SHP77 (cell line): ENCODE results near the gene FNDC3B.
"Not testable (repeated sequence)": the region's sequence is repeated elsewhere in the genome, so short reads cannot be mapped to it uniquely, and the experiment has no call there.

Source experiments
- DNase-seq, 2 experiments: peaks; one replicate each; lab custom pipeline; 2025; lab: John Stamatoyannopoulos, UW

FNDC3B gene

GRCh38 chr3:172039436-172040077 is at the start of gene FNDC3B:
TSS of gene FNDC3B (plus strand) at chr3:172039578. CDS start at chr3:172112480, 72,902 bp downstream.
- DNase-seq = peak; percentile 90 to 91

GRCh38 chr3:171990239-171990638 is 49.1 kb upstream of the FNDC3B start:
- DNase-seq = not testable (repeated sequence)

DNA sequence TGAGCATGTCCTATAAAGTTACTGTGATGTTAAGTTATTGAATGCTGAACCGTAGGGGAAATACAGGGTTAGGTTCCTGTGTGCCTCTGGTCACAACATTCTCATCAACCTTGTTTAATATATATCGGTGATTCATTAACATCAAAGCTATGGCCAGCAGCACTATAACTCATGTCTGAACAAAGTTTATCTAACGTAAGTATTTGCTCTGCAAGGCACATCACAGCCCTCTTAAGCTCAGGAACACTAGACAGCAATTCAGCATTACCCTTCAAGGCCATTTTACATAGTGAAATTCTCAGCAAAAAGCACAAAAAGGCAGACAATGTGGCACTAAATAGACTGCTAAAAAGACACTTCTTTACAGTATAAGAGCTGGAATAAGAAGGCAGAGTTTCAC is 48.2 kb upstream of the FNDC3B start:
- no peak for DNase-seq

GRCh38 chr3:171994646-171995428 is 44.5 kb upstream of the FNDC3B start:
- no peak for DNase-seq

DNA sequence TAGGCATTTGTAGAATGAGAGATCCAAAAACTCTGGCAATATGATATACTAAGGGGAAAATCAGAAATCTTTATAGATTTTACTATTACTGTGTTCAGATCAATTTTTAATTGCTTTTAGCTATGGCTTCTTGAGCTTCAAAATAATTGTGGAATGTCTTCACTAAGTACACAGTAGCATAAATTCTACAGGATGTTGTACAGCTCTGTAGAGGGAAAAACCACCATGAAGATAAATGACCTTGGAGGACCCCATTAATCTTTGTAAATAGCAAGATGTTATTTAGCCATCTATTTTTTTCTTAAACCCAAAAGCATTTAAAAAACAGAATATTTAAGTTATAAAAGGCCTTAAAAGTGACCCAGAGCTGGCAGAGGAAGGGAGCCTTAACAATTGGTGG is 43.9 kb upstream of the FNDC3B start:
- DNase-seq = no peak

GRCh38 chr3:171996178-171996817 is 43.1 kb upstream of the FNDC3B start:
- DNase-seq = no peak

- not testable (repeated sequence) for DNase-seq
Measured at GRCh38 chr3:171998731-171999130, 40.6 kb upstream of the FNDC3B start.

- DNase-seq = not testable (repeated sequence)
Measured at GRCh38 chr3:172001616-172002015, 37.8 kb upstream of the FNDC3B start.

- no peak for DNase-seq
Measured at GRCh38 chr3:172002512-172003078, 36.8 kb upstream of the FNDC3B start.

- DNase-seq = no peak
Measured at GRCh38 chr3:172003146-172003545, 36.2 kb upstream of the FNDC3B start.

GRCh38 chr3:172007065-172007370 is 32.4 kb upstream of the FNDC3B start:
- no peak for DNase-seq

DNA sequence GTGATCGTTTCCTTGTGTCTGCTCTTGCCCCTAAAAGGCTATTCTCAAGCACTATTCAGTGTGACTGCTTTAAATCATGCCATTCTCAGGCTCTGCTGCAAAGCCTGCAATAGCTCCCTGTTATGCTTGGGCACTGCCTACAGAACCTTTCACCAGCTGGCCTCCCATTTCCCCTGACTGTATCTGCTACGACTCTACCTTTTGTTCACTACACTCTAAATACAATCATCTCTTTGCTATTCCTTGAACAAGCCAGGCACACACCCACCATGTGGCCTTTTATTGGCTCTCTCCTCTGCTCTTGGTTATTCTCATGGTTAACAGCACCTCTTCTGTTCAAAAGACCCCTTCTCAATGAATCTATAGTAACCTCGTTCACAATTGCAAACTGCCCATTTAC is 29.6 kb upstream of the FNDC3B start:
- DNase-seq = no peak

GRCh38 chr3:172012775-172013174 is 26.6 kb upstream of the FNDC3B start:
- DNase-seq = no peak

GRCh38 chr3:172014145-172014544 is 25.2 kb upstream of the FNDC3B start:
- no peak for DNase-seq

- no peak for DNase-seq
Measured at GRCh38 chr3:172018364-172018763, 21.0 kb upstream of the FNDC3B start.

DNA sequence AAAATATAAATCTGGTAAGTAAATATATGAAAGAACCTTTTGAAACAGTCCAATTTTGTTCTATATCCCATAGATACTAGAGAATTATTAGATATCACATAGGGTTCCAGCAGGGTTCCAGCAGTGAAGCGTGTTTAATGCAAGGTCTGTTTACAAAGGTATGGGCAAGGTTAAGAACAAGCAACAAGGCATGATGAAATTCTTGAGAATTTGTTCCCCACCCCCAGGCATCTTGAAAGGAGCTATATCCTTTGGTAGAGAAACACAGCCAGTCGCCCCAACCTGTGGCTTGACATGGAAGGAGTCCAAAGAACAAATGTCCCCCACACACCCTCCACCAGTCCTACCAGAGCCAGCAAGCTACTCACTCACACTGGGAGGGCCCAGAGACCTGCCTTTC is 18.6 kb upstream of the FNDC3B start:
- no peak for DNase-seq

DNA sequence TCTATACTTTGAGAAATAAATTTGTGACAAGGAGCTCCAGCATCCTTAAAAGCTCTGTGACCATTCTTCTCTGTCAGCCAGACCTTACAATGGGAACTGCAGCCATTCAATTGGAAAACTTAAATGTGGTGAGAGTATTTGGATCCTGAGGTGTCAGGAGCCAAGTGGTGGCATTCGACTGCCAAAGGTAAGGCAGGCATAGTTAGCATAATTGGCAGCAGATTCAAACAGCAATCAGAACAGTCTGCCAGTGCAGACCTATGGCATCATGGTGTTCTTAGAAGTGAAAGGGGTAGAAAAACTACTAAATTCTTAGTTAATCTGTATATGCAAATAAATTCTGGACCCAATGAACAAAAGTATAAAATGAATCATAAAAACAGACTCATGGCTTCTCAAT is 18.2 kb upstream of the FNDC3B start:
- DNase-seq = no peak

- no peak for DNase-seq
Measured at GRCh38 chr3:172021859-172022258, 17.5 kb upstream of the FNDC3B start.

DNA sequence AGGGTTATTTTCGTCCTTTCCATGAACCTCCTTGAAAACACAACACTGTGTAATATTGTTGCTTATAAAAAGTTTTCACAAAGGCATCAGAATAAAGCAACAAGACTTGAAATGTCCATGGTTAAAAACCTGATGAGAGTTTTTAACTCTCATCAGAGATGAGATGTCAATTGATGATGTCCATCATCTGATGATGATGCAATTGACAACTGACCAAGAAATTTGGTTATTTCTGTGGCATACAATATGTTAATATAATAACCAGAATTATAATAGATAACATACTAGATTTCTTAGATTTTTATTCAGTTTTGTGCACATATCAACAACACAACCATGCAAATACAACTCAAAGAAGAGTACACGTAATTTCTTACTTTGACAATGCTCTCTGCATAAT is 15.5 kb upstream of the FNDC3B start:
- DNase-seq = no peak

DNA sequence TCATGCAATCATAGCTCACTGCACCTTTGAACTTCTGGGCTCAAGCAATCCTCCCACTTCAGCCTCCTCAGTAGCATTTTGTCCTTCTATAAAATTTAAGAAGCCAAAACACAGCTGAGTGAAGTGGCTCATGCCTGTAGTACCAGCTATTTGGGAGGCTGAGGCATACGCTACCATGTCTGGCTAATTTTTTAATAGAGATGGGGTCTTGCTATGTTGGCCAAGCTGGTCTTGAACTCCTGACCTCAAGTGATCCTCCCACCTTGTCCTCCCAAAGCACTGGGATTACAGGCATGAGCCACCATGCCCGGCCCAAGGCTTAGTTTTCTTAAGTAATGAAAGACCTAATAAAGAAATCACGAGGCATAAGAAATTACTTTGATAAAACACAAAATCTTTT is 14.7 kb upstream of the FNDC3B start:
- no peak for DNase-seq

DNA sequence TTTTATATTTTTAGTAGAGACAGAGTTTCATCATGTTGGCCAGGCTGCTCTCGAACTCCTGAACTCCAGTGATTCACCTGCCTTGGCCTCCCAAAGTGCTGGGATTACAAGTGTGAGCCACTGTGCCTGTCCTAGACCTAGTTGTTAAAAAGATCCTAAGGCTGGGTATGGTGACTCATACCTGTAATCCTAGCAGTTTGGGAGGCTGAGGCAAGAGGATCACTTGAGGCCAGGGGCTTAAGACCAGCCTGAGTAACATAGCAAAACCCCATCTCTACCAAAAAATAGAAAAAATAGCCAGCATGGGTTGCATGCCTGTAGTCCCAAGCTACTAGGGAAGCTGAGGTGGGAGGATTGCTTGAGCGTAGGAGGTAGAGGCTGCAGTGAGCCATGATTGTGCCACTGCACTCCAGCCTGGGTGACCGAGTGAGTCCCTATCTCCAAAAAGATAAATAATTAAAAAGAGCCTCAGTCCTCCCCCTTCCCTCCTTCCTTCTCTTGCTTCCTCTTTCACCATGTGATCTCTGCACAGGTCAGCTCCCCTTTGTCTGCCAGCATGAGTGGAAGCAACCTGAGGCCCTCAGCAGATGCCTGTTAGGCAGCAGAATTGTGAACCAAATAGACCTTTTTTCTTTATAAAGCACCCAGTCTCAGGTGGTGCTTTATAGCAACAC is 9.8 kb upstream of the FNDC3B start:
- no peak for DNase-seq

DNA sequence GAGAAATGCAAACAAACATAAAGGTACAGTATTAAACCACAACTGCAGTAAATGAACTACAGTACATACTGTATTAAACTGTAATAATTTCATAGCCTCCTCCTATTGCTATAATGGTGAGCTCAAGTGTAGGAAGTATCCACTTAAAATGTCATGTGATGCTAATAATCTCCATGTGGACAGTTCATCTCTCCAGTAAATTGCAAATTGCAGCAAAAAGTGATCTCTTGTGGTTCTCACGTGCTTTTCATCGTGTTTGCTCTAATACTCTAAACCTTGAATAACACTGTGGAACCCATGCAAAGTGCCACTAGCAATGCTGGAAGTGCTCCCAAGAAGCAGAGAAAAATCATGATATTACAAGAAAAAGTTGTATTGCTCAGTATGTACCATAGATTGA is 9.2 kb upstream of the FNDC3B start:
- no peak for DNase-seq
